GM21526 (cell line): ENCODE results near the gene MOCS2.

Experiments used
- ATAC-seq: cut with Tn5 transposase; IDR thresholded peaks from one replicate; pipeline ENCODE4 v1.9.1; 2021; ENCODE audit warnings: moderate library complexity; ENCODE audit not compliant: unreplicated experiment, low FRiP score

MOCS2 gene

GRCh38 chr5:53055365-53055764, 54.2 kb downstream of the MOCS2 start:
- no peak for ATAC-seq

- no peak for ATAC-seq
Observed at GRCh38 chr5:53053364-53053763, 56.2 kb downstream of the MOCS2 start.

GRCh38 chr5:53052499-53052898, 57.1 kb downstream of the MOCS2 start:
- ATAC-seq, result no peak

GRCh38 chr5:53048248-53048647, 61.3 kb downstream of the MOCS2 start:
- no peak for ATAC-seq
